Vagina (tissue), 2 donors: ENCODE results near the gene MED16. TPM values are rescaled to one million over a fixed set of nuclear protein-coding genes. Genes with fewer than 3 reads are reported as not detected.

Experiments used
- DNase-seq, 2 donors: peaks; one replicate each; pipeline ENCODE4 v3.0.0-alpha.2; 2017; ENCODE audit errors: extremely low spot score in 2 of 2
- H3K27ac ChIP-seq: fragments of 200-600 bp; sonication (generic); one replicate; pipeline ENCODE4 v1.5.1; 2019
- H3K27me3 ChIP-seq: fragments of 200-600 bp; sonication (generic); one replicate; pipeline ENCODE4 v1.5.1; 2019
- H3K36me3 ChIP-seq, 2 donors: fragments of 200-600 bp; sonication (generic); one replicate each; pipeline ENCODE4 v1.5.1; 2017 to 2019
- H3K4me1 ChIP-seq: fragments of 200-600 bp; sonication (generic); one replicate; pipeline ENCODE4 v1.5.1; 2019
- H3K4me3 ChIP-seq, 2 donors: fragments of 200-600 bp; sonication (generic); 1 replicate in 1 of 2; 2 replicates in 1 of 2; pipeline ENCODE4 v1.5.1; 2016 to 2019
- H3K9me3 ChIP-seq: fragments of 200-600 bp; sonication (generic); one replicate; pipeline ENCODE4 v1.5.1; 2019
- POLR2A ChIP-seq, 2 donors: fragments of 450-650 bp; IDR thresholded peaks; one replicate each; pipeline ENCODE4 v1.6.1; 2017; ENCODE audit warnings: antibody characterized with exemption in 2 of 2, mild to moderate bottlenecking in 2 of 2, moderate library complexity in 2 of 2
- POLR2AphosphoS5 ChIP-seq, 2 donors: sonication (generic); formaldehyde crosslinking; IDR thresholded peaks; one replicate each; pipeline ENCODE4 v1.9.0; 2017; ENCODE audit warnings: antibody characterized with exemption in 2 of 2, mild to moderate bottlenecking in 2 of 2, low read depth in 1 of 2; ENCODE audit not compliant: insufficient read depth in 1 of 2
- intact Hi-C: fragments of 100-400 bp; cut with DNase I; formaldehyde crosslinking; loops from one replicate; pipeline ENCODE4 v1.15.1; 2023
- total RNA-seq: library from RNA; depleted of rRNA; stranded (reverse); fragments of >200 nt; gene quantifications from one replicate; pipeline ENCODE4 v1.2.3, GENCODE V29; 2016
- TF ChIP-seq, protein P1 (sequence below), 3 experiments: fragments of 450-650 bp in 2 of 3; fragments of 200-600 bp in 1 of 3; sonication (generic) in 1 of 3; IDR thresholded peaks; one replicate each; pipeline ENCODE4 v1.5.1; 2017 to 2019; ENCODE audit warnings: antibody characterized with exemption in 3 of 3, mild to moderate bottlenecking in 2 of 3, moderate library complexity in 2 of 3

MED16 gene
- total RNA-seq, 1 donor from 2014 or later, result 46.9 TPM

DNA sequence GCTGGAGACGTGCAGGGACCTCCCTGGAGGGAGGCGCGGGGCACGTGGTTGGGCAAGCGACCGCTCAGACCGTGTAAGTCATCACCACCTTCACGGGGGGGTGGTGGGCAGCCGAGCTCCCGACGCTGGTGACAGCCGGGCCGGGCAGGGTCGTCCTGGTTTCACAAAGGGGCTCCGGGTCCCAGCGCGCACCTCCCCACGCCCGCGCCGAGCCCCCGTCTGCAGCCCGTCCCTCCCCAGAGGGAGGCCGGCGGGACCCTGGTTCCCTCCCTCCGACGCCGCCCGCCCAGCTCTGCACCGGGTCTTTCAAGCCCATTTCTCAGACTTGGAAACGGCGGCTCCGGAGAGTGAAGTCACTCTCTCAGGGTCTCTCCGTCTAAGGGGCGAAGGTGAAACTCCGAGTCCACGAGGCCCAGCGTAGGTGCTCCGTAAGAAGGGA, 32.1 kb upstream of the MED16 start:
- Histone ChIP-seq H3K9me3 (no peaks in the 10 kb centered on the region), H3K4me1 (peaks cover 30% of the 10 kb centered on the region)

DNA sequence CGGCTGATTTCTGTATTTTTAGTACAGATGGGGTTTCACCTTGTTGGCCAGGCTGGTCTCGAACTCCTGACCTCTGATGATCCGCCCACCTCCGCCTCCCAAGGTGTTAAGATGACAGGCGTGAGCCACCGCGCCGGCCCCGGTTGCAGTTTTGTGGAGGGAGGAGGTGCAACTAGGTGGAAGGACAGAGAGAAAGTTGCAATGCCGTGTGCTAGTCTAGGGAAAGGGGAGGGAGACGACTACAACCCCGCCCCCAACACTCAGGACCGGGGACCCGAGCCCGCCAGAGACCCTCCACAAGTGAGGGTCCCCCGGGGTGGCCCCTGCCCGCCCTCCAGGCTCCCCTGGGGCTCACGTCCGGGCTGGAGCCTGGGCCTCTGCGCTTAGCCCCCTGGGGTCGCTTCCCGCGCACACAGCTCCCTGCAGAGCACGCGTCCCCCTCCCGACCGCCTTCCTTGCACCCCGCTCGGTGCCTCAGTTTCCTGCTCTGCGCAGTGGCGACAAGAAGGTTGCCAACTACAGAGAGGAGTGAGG, 31.6 kb upstream of the MED16 start:
- Histone ChIP-seq H3K4me3 (peak overlapping the region; percentile 72 to 87), H3K27me3 (peaks cover 4% of the 10 kb centered on the region), H3K27ac (peak overlapping the region; percentile 82), H3K36me3 (no peaks in the 10 kb centered on the region), H3K4me1 (peaks cover 35% of the 10 kb centered on the region), H3K9me3 (no peaks in the 10 kb centered on the region)
- TF ChIP-seq POLR2AphosphoS5 (IDR thresholded peaks at IDR 0.05; ENCODE audit: insufficient read depth in 1 of 2, low read depth in 1 of 2), result no peak
- no peak for TF ChIP-seq POLR2A (IDR thresholded peaks at IDR 0.05)
- TF ChIP-seq, protein P1, sequence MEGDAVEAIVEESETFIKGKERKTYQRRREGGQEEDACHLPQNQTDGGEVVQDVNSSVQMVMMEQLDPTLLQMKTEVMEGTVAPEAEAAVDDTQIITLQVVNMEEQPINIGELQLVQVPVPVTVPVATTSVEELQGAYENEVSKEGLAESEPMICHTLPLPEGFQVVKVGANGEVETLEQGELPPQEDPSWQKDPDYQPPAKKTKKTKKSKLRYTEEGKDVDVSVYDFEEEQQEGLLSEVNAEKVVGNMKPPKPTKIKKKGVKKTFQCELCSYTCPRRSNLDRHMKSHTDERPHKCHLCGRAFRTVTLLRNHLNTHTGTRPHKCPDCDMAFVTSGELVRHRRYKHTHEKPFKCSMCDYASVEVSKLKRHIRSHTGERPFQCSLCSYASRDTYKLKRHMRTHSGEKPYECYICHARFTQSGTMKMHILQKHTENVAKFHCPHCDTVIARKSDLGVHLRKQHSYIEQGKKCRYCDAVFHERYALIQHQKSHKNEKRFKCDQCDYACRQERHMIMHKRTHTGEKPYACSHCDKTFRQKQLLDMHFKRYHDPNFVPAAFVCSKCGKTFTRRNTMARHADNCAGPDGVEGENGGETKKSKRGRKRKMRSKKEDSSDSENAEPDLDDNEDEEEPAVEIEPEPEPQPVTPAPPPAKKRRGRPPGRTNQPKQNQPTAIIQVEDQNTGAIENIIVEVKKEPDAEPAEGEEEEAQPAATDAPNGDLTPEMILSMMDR (IDR thresholded peaks at IDR 0.05), result no peak
- intact Hi-C loops, result loop anchor here (5.0 to 10.0 kb wide), 3 partner anchors 67 to 320 kb away; partner anchors contain the start of genes ATP5F1D, CFD and MIDN
- no peak for DNase-seq

More for the DNA sequence above, 32.1 kb upstream of the MED16 start:
- intact Hi-C loops, result loop anchor here (10.0 kb wide), 1 partner anchor 320 kb away; the partner anchor contains the start of genes ATP5F1D and MIDN
- Histone ChIP-seq H3K4me3 (peak overlapping the region; percentile 72 to 87), H3K27ac (peak overlapping the region; percentile 82), H3K36me3 (no peaks in the 10 kb centered on the region), H3K27me3 (peaks cover 2% of the 10 kb centered on the region)
- TF ChIP-seq POLR2A (IDR thresholded peaks at IDR 0.05) (no peak), POLR2AphosphoS5 (IDR thresholded peaks at IDR 0.05; ENCODE audit: insufficient read depth in 1 of 2, low read depth in 1 of 2) (no peak)
- no peak for DNase-seq

DNA sequence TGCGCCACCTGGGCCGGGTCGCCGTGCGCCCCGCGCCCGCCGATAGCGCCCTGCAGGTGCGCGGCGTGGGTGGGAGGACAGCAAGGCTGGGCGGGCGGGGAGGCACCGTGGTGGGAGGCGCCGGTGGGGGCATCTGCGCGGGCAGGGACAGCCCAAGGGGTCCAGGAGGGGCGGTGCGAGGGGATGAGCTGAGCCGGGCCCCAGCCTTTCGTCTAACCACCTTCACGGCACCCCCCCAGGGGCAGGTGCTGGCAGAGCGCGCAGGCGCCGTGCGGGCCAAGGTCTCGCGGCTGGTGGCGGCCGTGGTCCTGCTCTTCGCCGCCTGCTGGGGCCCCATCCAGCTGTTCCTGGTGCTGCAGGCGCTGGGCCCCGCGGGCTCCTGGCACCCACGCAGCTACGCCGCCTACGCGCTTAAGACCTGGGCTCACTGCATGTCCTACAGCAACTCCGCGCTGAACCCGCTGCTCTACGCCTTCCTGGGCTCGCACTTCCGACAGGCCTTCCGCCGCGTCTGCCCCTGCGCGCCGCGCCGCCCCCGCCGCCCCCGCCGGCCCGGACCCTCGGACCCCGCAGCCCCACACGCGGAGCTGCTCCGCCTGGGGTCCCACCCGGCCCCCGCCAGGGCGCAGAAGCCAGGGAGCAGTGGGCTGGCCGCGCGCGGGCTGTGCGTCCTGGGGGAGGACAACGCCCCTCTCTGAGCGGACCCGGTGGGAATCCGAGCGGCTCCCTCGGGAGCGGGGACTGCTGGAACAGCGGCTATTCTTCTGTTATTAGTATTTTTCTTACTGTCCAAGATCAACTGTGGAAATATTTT, 27.3 kb upstream of the MED16 start:
- no peak for DNase-seq
- Histone ChIP-seq H3K36me3 (no peaks in the 10 kb centered on the region), H3K27me3 (peaks cover 25% of the 10 kb centered on the region), H3K4me1 (peaks cover 43% of the 10 kb centered on the region), H3K4me3 (peak overlapping the region; percentile 21 to 35), H3K9me3 (no peaks in the 10 kb centered on the region), H3K27ac (no peak overlapping the region)
- TF ChIP-seq POLR2A (IDR thresholded peaks at IDR 0.05), result no peak
- TF ChIP-seq, protein P1 (IDR thresholded peaks at IDR 0.05), result no peak
- no peak for TF ChIP-seq POLR2AphosphoS5 (IDR thresholded peaks at IDR 0.05; ENCODE audit: insufficient read depth in 1 of 2, low read depth in 1 of 2)
- intact Hi-C loops, result loop anchor here (5.0 to 10.0 kb wide), 3 partner anchors 63 to 325 kb away; partner anchors contain the start of genes ATP5F1D, CFD and MIDN

DNA sequence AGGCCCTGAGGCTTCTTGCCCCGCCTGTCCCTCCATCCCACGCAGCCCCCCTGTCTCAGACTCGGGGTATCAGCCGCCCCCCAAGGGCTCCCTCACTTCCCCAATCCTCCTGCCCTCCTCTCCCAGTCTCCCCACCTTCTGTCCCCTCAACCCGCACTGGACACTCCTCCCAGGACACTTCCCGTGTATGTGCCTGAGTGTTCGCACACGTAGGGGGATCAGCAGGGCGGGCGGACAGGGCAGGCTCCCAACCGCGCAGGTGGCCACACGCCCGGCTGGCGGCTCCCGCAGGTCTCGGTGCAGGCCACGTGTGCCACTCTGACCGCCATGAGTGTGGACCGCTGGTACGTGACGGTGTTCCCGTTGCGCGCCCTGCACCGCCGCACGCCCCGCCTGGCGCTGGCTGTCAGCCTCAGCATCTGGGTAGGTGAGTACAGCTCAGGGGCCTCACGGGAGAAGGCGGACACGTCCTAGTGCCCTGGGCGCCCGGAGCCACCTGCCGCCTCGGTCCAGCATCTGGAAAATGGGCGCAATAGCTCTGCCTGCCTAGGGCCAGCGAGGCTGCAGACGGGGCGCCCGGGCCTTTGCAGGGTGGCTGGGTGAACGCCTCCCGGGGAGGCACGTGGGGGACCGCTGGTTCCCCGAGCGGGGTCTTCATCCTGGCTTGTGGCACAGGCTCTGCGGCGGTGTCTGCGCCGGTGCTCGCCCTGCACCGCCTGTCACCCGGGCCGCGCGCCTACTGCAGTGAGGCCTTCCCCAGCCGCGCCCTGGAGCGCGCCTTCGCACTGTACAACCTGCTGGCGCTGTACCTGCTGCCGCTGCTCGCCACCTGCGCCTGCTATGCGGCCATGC, 26.4 kb upstream of the MED16 start:
- H3K27me3 ChIP-seq, result peaks cover 25% of the 10 kb centered on the region
- peak overlapping the region; percentile 21 to 35 for H3K4me3 ChIP-seq
- H3K27ac ChIP-seq, result no peak overlapping the region
- intact Hi-C loops, result loop anchor here (5.0 to 10.0 kb wide), 3 partner anchors 62 to 325 kb away; partner anchors contain the start of genes ATP5F1D, CFD and MIDN
- peaks cover 37% of the 10 kb centered on the region for H3K4me1 ChIP-seq
- no peak for TF ChIP-seq POLR2A (IDR thresholded peaks at IDR 0.05)
- TF ChIP-seq, protein P1 (IDR thresholded peaks at IDR 0.05), result no peak
- DNase-seq, result no peak
- H3K9me3 ChIP-seq, result no peaks in the 10 kb centered on the region
- H3K36me3 ChIP-seq, result no peaks in the 10 kb centered on the region
